M059J (cell line): ENCODE measurements around the gene FBXW5. TPM values are rescaled to one million over a fixed set of nuclear protein-coding genes. Genes with fewer than 3 reads are reported as not detected.

Experiments used
- DNase-seq: peaks from one replicate; pipeline ENCODE4 v3.0.0-alpha.2; 2012; ENCODE audit warnings: low read depth
- total RNA-seq: library from RNA; depleted of rRNA; stranded (reverse); fragments of >200 nt; shearing (Covaris generic); gene quantifications from 2 replicates; pipeline ENCODE4 v1.2.3, GENCODE V29; 2014

FBXW5 gene
- total RNA-seq, 1 experiment from 2014 or later: 117 TPM

DNA sequence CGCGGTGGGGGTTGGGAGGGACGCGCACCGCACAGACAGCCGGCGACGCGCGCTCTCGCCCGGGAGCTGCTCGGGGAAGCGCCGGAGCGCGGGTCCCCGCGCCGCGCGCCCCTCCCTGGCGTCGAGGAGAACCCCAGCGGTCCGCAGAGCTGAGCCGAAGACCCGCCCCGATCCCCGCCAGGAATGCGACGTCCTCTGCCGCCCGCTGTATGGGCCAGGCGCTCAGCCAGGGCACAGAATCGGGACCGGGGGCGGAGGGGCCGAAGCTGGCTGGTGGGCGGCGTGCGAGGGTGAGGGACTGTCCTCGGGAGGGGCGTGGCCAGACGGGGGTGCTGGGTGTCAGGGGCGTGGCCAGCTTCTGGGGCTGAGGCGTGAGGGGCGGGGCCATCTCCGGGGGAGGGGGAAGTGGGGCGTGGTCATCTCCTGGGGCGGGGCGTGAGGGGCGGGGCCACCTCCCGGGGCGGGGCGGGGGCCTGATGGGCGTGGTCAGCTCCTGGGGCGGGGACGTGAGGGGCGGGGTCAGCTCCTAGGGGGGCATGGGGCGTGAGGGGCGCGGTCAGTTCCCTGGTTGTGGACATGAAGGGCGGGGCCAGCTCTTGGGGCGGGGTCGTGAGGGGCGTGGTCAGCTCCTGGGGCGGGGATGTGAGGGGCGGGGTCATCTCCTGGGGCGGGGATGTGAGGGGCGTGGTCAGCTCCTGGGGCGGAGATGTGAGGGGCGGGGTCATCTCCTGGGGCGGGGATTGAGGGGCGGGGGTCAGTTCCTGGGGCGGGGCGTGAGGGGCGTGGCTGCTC, 33.7 kb upstream of the FBXW5 start:
- peak; percentile 26 for DNase-seq

DNA sequence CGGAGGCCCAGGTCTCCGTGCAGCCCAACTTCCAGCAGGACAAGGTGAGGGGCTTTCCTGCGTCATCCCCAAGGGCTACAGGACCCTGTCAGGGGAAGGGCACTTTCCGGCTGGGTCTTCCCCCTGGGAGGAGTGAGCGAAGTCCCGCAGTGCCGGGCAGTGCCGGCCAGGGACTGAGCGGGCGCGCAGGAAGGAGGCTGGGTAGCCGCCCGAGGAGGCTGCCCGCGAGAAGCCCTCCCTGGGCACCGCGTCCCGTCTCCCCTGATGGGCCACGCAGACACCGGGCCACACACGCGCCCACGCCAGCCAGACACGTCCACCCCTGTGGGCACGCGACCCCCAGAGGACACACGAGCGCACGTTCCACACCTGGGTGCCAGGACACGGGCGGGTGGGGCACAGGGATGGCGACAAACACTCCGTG, 33.1 kb upstream of the FBXW5 start:
- no peak for DNase-seq

DNA sequence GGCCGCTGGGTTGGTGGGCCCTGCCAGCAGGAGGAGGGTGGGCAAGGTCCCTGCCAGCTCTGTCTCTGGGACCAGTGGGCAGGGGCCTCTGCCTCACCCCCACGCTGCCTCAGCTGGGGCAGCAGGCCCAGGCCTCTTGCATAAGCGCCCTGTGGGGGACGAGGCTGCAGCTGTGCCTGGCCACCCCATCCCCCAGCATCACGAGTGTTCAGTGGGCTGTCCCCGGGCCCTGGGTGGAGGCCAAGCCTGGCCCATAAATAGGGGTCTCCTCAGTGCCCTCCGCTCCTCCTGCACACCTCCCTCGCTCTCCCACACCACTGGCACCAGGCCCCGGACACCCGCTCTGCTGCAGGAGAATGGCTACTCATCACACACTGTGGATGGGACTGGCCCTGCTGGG, 32.7 kb upstream of the FBXW5 start, which contains the start of gene PTGDS:
TSS of gene PTGDS (plus strand) at position 282 of the 400 bp plus-strand sequence. CDS start at position 357, 75 bp downstream.
- DNase-seq: no peak

DNA sequence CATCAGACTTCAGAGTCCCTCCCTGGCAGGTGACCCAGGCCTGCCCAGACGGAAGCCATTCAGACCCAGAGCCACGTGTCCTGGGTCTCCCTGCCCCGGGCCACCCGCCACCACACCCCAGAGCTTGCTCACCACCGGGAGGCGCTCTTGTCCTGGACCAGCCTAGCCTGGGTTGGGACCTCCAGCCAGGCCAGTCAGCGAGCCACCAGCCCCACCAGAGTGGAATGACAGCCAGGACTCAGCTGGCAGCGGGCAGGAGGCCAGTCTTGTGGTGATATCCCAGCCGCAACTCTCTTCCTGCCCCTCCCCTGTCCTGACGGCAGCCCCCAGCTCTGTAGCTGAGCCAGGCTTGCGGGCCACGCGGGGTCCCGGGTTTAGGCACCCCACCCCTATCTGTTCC, 31.1 kb upstream of the FBXW5 start:
- DNase-seq: peak; percentile 66

DNA sequence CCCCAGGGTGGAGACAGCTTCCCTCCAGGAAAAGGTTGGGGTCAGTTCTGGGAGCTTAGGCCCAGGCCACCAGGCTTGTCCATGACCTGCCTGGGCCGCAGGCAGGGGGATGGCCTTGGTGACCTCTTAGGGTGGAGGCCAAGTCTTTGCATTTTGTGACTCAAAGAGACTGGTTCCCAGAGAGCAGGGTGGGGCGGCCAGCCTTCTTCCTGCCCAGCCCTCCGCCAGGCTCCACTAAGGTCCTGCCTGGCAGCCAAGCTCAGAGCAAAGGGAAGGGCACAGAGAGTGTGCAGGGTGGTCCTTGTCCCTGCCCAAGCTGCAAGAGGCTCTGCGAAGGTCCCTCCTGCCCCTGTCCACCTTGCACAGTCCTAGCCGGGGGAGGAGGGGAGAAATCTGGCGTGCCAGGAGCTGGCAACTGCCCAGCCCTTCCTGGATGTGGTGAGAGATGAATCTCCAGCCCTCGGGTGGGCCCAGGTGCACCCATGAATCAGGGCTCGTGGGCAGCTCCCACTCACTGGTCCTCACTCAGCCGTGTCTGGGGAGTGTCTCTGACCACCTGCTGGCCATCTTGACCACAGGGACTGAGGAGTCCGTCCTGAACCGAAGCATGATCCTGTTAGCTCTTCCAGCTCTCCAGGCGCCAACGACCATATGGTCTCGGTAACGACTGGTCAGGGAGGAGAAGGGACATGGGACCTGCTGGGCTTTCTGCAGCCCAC, 30.4 kb upstream of the FBXW5 start:
- peak; percentile 29 for DNase-seq

DNA sequence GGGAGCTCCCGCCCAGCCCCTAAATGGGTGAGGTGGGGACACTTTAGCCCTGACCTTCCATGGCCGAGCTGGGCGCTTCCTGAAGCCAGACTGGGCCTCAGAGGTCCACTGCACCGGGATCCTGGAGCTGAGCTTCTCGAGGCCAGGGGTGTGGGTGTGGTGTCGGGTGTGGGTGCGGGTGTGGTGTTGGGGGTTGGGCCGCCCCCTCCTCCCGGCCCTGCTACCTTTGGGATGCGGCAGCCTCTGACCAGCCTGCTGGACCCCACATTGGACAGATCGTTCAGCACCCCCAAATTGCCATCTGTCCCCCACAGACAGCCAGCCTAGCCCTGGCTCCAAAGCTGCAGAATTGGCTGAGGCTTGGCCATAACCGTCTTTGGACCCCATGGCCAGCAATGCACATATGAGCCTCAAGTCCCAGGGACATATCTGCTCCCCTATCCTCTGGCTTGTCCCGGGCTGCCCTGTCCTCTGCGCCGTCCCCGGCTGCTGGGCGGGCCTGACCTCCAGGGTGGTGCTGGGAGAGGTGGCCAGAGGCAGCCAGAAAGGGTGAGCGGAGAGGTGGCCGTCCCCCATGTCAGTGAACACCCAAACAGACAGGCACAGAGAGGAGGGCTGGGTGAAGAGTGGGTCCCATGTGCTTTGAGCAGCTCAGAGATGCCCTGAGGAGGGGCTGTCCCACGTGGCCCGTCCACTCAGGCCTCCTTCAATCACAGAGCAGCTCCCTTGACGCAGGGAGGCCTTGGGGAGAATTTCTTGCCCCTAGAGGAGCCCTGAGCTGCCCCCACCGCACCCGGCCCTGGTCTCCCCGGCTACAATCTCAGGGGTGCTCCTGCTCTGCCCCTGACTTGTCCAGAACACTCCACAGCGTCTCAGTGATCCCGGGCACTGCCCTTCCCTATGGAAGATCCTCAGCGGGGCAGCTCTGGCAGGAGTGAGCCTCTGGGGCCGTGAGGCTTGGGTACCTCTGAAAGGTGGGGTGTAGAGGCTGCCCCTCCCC, 29.4 kb upstream of the FBXW5 start:
- DNase-seq: no peak

DNA sequence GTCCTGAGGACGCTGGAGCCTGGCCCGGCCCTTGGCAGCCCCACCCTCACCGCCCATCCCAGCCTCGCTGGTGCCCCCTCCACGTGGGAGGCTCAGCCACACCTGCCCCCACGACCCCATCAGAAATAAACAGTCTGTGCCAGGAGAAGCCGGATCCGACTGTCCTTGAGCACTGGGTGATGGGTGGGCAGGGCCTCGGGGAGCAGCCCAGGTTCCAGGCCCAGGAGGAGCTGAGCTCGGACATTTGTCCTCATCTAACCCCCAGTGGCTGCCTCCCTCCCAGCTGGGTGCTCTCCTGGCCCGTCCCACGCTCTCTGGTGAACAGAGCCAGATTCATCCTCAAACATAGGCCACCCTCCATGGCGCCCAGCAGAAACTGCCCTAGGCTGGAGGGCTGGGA, 28.2 kb upstream of the FBXW5 start:
- no peak for DNase-seq

DNA sequence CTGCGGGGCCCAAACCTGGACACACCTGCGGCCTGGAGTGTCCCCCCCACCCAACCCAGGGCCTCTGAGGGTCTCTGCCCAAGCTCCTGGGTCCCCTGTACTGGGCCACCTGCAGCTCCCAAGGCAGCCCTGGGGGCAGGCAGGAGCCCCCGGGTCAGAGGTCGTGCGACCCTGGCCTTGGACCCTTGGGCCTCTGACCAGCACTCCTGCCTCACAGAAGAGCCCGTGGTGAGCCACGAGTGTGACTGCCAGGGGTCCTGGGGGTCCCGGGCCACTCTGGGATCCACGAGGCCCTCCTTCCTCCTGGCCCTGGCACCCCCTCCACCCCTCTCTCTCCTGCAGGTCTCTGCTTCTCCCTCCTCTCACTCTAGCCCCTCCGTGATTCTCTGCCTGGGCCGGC, 27.8 kb upstream of the FBXW5 start:
- no peak for DNase-seq

DNA sequence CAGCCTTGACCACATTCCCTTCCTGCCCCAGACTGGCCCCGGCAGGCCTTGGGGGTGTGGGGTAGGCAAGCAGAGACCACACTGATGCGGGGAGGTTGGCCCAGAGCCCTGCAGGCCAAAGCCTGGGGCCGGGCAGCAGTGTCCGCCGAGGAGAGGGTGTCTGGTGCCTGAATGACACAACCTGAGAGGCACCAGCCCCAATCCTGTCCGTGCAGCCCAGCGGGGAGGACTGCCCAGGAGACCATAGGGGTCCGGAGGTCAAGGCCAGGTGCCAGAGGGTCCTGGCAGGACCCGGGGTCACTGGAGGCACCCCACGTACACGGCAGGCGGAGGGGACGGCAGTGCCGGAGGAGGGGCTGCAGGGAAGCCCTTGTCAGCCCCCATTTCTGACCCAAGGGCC, 27.2 kb upstream of the FBXW5 start:
- DNase-seq: no peak

DNA sequence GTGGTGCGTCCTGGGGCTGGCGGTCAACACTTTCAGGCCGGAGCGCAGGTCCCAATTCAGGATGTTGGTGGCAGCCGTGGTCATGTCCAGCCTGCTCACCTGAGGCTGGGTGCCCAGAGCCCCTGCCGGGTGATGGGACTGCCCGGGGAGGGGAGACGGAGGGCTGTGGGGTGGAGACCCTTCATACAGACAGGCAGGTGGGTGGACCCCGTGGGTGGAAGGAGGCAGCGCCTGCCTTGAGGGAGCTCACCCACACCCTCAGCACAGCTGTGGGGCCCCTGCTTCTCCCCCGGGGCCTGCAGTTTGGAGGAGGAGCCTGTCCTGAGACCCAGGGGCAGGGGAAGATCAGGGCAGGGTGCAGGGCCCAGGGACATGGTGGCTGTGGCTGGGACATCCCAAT, 25.8 kb upstream of the FBXW5 start:
- DNase-seq: no peak

DNA sequence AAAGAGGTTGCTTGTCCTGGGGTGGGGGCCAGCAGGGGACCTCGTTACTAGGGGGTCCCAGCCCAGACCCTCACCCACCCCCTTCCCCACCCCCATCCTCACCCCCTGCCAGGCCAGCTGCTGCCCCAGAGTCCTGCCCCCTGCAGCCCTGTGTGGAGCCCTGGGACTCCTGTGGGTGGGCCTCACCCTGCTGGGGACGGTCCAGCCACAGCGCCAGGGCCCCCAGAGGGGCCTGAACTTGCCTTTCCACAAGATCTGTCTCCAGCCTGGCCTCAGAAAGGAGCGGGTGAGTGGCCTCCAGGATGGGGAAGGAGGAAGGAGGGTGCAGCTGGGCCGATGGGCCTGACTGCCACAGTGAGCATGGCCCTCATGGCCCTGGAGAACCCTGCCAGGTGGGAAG, 25.2 kb upstream of the FBXW5 start:
- no peak for DNase-seq

DNA sequence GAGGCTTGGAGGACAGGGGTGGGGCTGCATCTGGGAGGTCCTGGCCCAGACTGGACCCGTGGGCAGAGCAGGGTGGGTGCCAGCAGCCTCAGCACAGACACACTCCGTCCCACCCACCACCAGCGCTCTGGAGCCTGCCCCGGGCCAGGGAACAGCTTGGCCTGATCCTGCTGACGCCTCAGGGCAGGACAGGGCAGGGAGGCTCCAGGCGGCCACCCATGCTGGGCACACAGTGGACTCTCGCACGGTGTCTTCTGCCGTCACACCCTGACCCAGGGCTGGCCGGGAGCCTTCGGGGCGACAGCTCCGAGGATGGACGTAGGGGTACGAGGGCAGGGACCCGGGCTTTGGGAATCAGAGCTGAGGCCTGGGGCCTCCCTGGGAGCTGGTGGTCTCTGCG, 24.6 kb upstream of the FBXW5 start:
- no peak for DNase-seq

DNA sequence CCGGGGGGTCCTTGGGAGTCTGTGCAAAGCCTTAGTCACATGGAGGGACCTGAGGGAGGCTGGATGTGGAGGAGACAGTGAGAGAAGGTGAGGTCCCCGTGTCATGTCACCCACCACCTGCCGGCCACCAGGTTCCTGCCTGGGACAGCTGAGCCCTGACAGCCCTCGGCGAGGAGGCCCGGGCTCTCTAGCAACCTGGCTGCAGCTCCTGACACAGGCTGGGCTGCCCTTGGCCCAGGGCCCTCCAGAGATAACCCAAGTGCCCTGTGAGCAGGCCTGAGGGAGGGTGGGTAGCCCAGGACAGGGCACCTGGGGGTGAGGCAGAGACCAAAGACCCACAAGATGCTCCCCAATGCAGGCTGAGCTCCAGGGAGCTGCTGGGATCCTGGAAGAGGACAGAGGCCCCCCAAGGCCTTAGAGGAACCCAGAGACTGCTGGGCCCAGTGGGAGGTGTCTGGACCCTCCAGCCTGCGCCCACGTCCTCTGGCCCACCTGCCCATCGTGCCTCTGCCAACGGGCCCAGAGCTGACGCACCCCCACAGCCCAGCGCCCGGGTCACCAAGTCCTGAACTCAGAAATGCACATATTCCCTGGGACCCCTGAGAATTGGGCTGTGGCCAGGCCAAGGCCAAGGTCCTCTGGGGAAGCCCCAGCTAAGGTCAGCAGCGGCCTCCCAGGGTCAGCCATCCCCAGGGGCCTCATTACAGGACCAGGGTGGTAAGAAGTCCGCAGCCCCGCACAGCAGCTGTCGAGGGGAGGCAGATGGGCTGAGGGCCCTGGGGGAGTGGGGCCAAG, 24.0 kb upstream of the FBXW5 start:
- DNase-seq: no peak

DNA sequence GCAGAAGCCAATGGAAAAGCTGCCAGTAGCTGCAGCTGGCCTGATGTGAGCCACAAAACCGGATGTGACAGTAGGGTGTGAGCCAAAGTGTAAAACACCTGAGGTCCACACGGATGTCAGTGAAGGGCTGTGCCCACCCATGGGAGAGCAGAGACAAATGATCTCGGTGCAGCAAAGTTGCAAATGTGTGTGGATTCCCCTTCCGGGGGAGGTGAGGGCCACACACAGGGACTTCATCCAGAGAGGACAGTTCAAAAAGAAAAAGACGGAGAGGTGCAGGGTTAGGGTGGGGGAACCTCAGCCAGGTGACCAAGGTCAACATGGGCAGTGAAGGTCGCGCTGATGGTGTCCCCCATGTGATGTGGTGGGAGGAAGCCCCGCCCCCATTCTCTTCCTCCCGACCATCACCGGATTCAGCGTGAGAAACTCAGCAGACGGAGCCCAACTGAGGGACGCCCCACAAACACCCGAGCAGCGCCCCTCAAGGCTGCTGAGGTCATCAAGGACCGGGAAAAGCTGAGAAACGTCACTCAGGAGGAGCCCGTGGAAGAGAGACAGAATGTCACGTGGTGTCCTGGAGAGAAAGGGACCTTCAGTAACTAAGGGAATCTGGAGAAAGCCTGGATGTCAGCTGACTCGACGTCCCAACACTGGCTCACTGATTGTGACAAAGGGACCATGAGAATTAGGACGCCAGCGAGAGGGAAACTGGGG, 21.4 kb upstream of the FBXW5 start:
- DNase-seq: peak; percentile 31

DNA sequence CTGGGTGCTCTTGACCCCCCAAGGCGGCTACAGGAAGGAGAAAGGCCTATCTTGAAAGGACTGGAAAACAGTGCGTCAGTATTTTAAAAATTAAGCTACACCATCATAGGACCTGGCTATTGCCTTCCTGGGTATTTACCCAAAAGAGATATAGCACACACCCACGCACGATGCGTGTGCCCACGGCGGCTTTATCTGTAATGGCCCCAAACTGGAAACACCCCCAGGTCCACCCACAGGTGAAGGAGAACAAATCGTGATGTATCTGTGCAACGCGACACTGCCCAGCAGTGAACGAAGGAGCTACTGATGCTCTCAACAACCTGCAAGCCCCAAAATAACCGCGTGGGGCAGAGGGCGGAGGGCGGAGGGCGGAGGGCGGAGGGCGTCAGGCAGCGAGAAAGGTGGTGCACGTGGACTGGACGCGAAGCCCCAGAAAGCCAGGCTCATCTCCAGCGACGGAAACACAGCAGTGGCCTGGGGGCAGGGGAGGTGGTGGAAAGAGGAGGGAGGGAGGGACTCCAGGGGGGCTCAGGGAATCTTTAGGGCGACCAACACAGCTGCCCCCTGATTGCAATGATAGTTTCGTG, 20.4 kb upstream of the FBXW5 start:
- DNase-seq: no peak

DNA sequence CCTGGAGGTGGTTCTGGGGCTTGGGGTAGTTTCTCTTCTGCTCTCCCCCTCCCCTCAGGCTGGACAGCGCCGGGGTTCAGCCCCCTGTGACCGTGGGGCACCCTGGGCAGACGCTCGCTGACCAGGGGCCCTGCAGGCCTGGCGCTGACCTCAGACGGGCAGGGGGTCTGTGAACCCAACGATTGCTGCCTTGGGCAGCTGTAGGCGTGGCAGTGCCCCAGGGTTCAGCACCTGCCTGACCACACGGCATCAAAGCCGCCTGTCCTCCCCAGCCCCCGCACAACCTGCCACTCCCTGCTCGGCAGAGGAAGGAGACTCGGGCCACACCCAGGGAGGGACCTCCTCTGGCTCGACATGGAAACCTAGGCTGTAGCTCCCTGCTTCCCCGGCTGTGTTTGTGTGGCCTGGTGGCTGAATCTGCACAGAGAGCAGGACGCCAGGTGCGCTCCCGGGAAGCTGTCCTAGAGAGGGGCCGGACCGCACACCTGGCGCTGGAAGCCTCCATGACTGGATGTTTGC, 19.7 kb upstream of the FBXW5 start:
- DNase-seq: no peak

DNA sequence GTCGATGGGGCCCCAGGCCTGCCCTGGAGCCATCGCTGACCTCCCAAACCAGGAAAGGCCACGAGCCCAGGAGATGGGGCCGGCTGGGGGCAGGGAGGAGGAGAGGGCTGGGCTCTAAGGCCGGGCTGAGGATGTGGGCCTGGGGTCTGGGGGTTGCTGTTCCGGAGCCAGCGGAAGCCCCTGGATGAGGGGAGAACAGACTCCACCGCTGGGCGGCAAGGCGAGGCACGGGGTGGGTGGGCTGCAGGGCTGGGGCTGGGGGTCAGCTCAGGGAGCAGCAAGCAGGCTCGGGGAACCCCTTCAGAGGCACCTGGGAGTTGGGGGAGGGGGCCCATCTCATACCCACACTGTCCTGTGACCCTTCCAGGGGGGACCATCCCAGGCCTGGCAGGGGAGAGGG, 19.2 kb upstream of the FBXW5 start:
- DNase-seq: no peak

DNA sequence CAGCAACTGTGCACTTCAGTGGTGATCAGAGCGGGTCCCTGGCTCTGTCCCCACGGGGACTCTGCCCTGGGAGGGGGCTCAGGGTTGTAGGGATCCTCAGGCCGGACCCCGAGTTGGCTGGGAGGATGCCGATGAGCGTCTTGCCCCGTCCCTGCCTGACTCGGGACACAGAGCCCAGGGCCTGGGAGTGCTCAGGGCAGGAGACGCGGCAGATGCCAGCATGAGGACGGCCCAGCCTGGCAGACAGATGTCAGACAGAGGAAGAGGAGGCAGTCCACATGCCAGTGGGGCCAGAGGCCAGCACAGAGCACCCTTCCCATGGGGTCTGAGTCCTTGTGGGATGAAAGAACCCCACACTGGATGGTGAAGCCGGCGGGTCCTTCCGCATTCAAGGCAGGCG, 18.8 kb upstream of the FBXW5 start:
- no peak for DNase-seq

DNA sequence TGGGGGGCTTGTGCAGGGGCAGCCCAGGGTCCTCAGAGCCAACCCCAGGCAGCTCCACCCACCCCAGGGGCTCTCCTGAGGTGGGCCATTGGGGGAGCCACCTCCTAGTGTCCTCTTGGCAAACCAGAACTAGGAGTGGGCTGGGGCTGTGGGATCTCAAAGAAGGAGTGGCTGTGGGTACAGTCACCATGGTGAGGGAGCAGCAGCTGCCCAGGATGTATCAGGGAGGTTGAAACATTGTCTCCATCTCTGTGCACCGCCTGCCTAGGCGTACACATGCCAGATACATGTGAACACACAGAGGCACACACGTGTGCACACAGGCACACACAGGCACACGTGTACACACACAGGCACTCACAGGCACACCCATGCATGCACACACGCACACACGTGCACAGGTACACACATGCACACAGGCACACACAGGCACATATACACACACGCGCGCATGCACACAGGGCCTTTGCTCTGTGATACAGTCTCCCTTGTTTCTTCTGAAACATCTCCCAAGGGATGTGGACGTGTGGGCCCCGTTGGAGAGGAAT, 18.2 kb upstream of the FBXW5 start:
- no peak for DNase-seq

DNA sequence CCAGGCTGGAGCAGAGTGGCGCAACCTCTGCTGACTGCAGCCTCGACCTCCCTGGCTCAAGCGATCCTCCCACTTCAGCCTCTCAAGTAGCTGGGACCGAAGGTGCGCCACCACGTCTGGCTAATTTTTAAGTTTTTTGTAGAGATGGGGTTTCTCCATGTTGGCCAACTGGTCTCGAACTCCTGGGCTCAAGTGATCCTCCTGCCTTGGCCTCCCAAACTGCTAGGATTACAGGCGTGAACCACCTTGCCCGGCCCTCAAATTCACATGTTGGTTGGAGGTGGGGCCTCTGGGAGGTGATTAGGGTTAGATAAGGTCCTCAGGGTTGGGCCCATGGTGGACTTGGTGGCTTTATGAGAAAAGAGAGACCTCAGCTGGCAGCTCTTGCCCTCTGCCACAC, 17.6 kb upstream of the FBXW5 start:
- DNase-seq: no peak
